Inflammatory macrophage treated with lipopolysaccharide for 4 hours (primary cell): ENCODE data around the gene RBM47.
"Not testable (repeated sequence)": the region's sequence is repeated elsewhere in the genome, so short reads cannot be mapped to it uniquely, and the experiment has no call there.

Experiments used
- DNase-seq: peaks from one replicate; pipeline ENCODE4 v3.0.0-alpha.2; 2020

RBM47 gene

GRCh38 chr4:40561543-40562177 lies 68.0 kb downstream of the RBM47 start:
- DNase-seq: peak; percentile 77

GRCh38 chr4:40559585-40560465 lies 69.8 kb downstream of the RBM47 start:
- no peak for DNase-seq

GRCh38 chr4:40557736-40558135 lies 71.9 kb downstream of the RBM47 start:
- peak; percentile 77 for DNase-seq

GRCh38 chr4:40555176-40555900 lies 74.3 kb downstream of the RBM47 start:
- peak; percentile 35 for DNase-seq

- DNase-seq: peak; percentile 37
These were observed 75.0 kb downstream of the RBM47 start for GRCh38 chr4:40554641-40555040.

GRCh38 chr4:40553995-40554394 lies 75.7 kb downstream of the RBM47 start:
- peak; percentile 89 for DNase-seq

GRCh38 chr4:40552536-40552935 lies 77.1 kb downstream of the RBM47 start:
- DNase-seq: no peak

GRCh38 chr4:40551568-40552136 lies 78.0 kb downstream of the RBM47 start:
- DNase-seq: peak; percentile 43

- peak; percentile 77 for DNase-seq
These were observed 78.7 kb downstream of the RBM47 start for GRCh38 chr4:40550948-40551462.

GRCh38 chr4:40550196-40550595 lies 79.5 kb downstream of the RBM47 start:
- DNase-seq: peak; percentile 47

GRCh38 chr4:40548256-40548655 lies 81.4 kb downstream of the RBM47 start:
- DNase-seq: no peak

GRCh38 chr4:40547789-40548132 lies 81.9 kb downstream of the RBM47 start:
- DNase-seq: no peak

- DNase-seq: peak; percentile 39
These were observed 82.5 kb downstream of the RBM47 start for GRCh38 chr4:40546969-40547788.

- DNase-seq: no peak
These were observed 83.2 kb downstream of the RBM47 start for GRCh38 chr4:40546506-40546905.

- DNase-seq: not testable (repeated sequence)
These were observed 84.2 kb downstream of the RBM47 start for GRCh38 chr4:40545487-40545886.

GRCh38 chr4:40544221-40544620 lies 85.4 kb downstream of the RBM47 start:
- DNase-seq: no peak

GRCh38 chr4:40540800-40541199 lies 88.9 kb downstream of the RBM47 start:
- DNase-seq: no peak

GRCh38 chr4:40536032-40536431 lies 93.6 kb downstream of the RBM47 start:
- no peak for DNase-seq

- DNase-seq: no peak
These were observed 98.0 kb downstream of the RBM47 start for GRCh38 chr4:40531636-40532023.

- DNase-seq: no peak
These were observed 98.6 kb downstream of the RBM47 start for GRCh38 chr4:40530961-40531635.

GRCh38 chr4:40526741-40527140 lies 102.9 kb downstream of the RBM47 start:
- DNase-seq: no peak
